ENCODE data around the gene ZNF816.
"Not testable (repeated sequence)": the region's sequence is repeated elsewhere in the genome, so short reads cannot be mapped to it uniquely, and the experiment has no call there.

The ZNF816 gene

DNA sequence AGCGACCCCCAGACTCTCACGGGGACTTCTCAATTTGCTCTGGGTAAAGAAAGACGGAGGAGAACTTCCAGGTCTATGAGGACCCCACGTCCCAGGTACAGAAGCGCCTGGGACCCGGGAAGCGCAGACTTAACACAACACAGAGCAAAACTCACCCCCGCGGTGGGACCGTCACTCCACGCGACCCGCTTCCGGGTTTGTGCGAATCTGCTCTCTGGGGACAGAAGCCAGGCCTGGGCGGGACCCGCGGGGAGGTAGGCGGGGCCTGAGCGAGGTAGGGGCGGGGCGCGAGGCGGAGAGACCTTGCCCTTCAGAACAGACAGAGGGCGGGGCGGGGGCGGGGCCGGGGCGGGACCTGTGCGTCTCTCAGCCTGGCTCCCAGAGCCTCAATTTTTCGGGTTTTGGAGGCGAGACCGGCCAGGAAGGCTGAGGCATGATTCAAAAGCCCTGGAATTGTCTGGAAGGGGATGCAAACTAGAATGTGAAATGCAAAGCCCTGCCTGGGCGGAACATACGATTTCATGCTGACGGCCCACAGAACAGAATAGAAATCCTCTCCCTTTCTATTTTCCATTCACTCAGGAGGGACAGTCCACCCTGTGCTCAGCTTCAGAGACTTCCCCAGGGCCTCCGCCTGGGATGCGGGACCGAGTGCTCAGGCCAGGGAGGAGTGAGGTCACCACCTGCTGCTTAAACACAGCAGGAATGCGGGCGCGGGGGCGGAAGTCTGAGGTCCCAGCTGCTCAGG is 20.1 kb downstream of the ZNF816 start:
- no peaks in the 10 kb centered on the region for H3K27me3 ChIP-seq (replicated peaks; ENCODE audit: control insufficient read depth, insufficient read depth, low read length)
- peak overlapping the region; percentile 98 for H3K4me3 ChIP-seq (ENCODE audit: low read length)
- peaks cover 9% of the 10 kb centered on the region for H3K4me1 ChIP-seq (ENCODE audit: control insufficient read depth, insufficient read depth, low read length)

DNA sequence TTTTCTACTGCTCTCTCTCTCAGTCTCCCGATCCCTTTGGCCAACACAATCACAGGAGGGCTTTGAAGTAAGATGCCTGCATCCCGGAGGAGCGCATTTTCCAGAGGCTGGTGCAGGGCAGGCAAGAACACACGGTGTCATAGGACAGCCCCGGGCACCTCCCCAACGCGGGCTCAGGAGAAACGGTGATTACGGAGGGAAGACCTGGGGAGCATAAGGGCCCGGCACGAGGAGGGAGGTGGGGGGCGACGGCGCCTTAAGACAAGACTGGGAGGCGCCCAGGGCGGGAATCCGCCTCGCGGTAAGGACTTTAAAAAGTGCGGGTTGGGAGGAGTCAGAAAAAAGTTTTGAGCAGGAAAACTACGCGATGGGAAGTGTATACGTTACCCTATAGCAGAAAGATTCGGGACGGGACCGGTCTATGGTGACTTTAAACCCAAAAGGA is 20.7 kb downstream of the ZNF816 start:
- Histone ChIP-seq H3K4me1 (ENCODE audit: control insufficient read depth, insufficient read depth, low read length) (peaks cover 9% of the 10 kb centered on the region), H3K27me3 (replicated peaks; ENCODE audit: control insufficient read depth, insufficient read depth, low read length) (no peaks in the 10 kb centered on the region), H3K9ac (ENCODE audit: low read length) (peak overlapping the region; percentile 93), H3K9me3 (ENCODE audit: control insufficient read depth, low read length) (peaks cover 5% of the 10 kb centered on the region), H3K36me3 (ENCODE audit: control insufficient read depth, insufficient read depth, low read length, severe bottlenecking) (no peaks in the 10 kb centered on the region), H3K4me3 (ENCODE audit: low read length) (peak overlapping the region; percentile 98)
- peak; percentile 65 for DNase-seq (ENCODE audit: low read depth)

More for the DNA sequence above, 20.1 kb downstream of the ZNF816 start:
- peak; percentile 94 for DNase-seq (ENCODE audit: low read depth)
- Histone ChIP-seq H3K9me3 (ENCODE audit: control insufficient read depth, low read length) (peaks cover 10% of the 10 kb centered on the region), H3K36me3 (ENCODE audit: control insufficient read depth, insufficient read depth, low read length, severe bottlenecking) (no peaks in the 10 kb centered on the region), H3K9ac (ENCODE audit: low read length) (peak overlapping the region; percentile 93)

GRCh38 chr19:52941523-52941922 is 21.2 kb downstream of the ZNF816 start:
- not testable (repeated sequence) for H3K36me3 ChIP-seq (ENCODE audit: control insufficient read depth, insufficient read depth, low read length, severe bottlenecking); DNase-seq (ENCODE audit: low read depth)

GRCh38 chr19:52940905-52941304 is 21.8 kb downstream of the ZNF816 start:
- DNase-seq (ENCODE audit: low read depth); H3K9me3 ChIP-seq (ENCODE audit: control insufficient read depth, low read length); H3K4me1 ChIP-seq (ENCODE audit: control insufficient read depth, insufficient read depth, low read length); H3K36me3 ChIP-seq (ENCODE audit: control insufficient read depth, insufficient read depth, low read length, severe bottlenecking); H3K9ac ChIP-seq (ENCODE audit: low read length); H3K27me3 ChIP-seq (replicated peaks; ENCODE audit: control insufficient read depth, insufficient read depth, low read length); H3K4me3 ChIP-seq (ENCODE audit: low read length): not testable (repeated sequence)

More at GRCh38 chr19:52941523-52941922, 21.2 kb downstream of the ZNF816 start:
- not testable (repeated sequence) for H3K27me3 ChIP-seq (replicated peaks; ENCODE audit: control insufficient read depth, insufficient read depth, low read length); H3K9me3 ChIP-seq (ENCODE audit: control insufficient read depth, low read length); H3K4me1 ChIP-seq (ENCODE audit: control insufficient read depth, insufficient read depth, low read length)
- peak overlapping the region; percentile 98 for H3K4me3 ChIP-seq (ENCODE audit: low read length)
- peak overlapping the region; percentile 93 for H3K9ac ChIP-seq (ENCODE audit: low read length)

GRCh38 chr19:52938761-52939160 is 23.9 kb downstream of the ZNF816 start:
- H3K4me1 ChIP-seq (ENCODE audit: control insufficient read depth, insufficient read depth, low read length), result peaks cover 9% of the 10 kb centered on the region
- DNase-seq (ENCODE audit: low read depth), result no peak
- no peaks in the 10 kb centered on the region for H3K36me3 ChIP-seq (ENCODE audit: control insufficient read depth, insufficient read depth, low read length, severe bottlenecking)
- H3K9ac ChIP-seq (ENCODE audit: low read length), result no peak overlapping the region
- no peaks in the 10 kb centered on the region for H3K27me3 ChIP-seq (replicated peaks; ENCODE audit: control insufficient read depth, insufficient read depth, low read length)
- H3K4me3 ChIP-seq (ENCODE audit: low read length), result no peak overlapping the region
- no peaks in the 10 kb centered on the region for H3K9me3 ChIP-seq (ENCODE audit: control insufficient read depth, low read length)

DNA sequence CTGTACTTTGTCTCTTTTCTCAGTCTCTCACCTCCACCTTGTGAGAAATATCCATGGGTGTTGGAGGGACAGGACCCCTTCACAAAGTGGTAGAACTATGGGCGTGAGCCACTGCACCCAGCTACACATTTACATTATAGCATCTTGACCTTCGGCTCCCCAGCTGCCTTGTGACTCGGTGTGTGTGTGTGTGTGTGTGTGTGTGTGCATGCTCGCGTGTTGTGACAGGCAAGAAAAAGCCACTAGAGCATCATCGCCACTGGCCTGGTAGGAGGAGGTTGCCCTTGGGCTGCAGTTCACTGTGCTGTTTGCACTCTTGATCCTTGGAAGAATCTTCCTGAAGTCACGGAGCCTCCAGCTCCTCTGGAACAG is 25.7 kb downstream of the ZNF816 start:
- DNase-seq (ENCODE audit: low read depth), result no peak
- H3K4me1 ChIP-seq (ENCODE audit: control insufficient read depth, insufficient read depth, low read length), result peaks cover 6% of the 10 kb centered on the region
- no peaks in the 10 kb centered on the region for H3K36me3 ChIP-seq (ENCODE audit: control insufficient read depth, insufficient read depth, low read length, severe bottlenecking)
- H3K27me3 ChIP-seq (replicated peaks; ENCODE audit: control insufficient read depth, insufficient read depth, low read length), result no peaks in the 10 kb centered on the region
- H3K9ac ChIP-seq (ENCODE audit: low read length), result no peak overlapping the region
- H3K9me3 ChIP-seq (ENCODE audit: control insufficient read depth, low read length), result no peaks in the 10 kb centered on the region
- no peak overlapping the region for H3K4me3 ChIP-seq (ENCODE audit: low read length)

- Histone ChIP-seq H3K4me3 (ENCODE audit: low read length) (no peak overlapping the region), H3K9ac (ENCODE audit: low read length) (no peak overlapping the region), H3K9me3 (ENCODE audit: control insufficient read depth, low read length) (no peaks in the 10 kb centered on the region), H3K27me3 (replicated peaks; ENCODE audit: control insufficient read depth, insufficient read depth, low read length) (no peaks in the 10 kb centered on the region), H3K4me1 (ENCODE audit: control insufficient read depth, insufficient read depth, low read length) (peaks cover 6% of the 10 kb centered on the region), H3K36me3 (ENCODE audit: control insufficient read depth, insufficient read depth, low read length, severe bottlenecking) (no peaks in the 10 kb centered on the region)
- DNase-seq (ENCODE audit: low read depth), result no peak
Observed at GRCh38 chr19:52936151-52936953, 26.3 kb downstream of the ZNF816 start.

DNA sequence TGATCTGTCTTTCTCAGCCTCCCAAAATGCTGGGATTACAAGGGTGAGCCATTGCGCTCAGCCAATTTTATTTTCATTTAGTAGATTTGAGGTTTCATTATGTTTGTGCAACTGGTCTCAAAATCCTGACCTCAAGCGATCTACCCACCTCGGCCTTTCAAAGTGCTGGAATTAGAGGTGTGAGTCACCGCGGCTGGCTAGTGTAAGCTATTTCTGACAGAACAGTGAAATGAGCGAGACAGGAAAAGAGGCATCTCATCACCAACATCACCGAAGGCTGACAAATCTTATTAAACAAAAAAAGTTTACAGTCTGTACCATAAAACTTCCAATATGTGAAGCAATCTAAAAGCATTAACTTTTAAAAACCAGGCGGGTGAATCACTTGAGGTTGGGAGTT is 27.2 kb downstream of the ZNF816 start:
- Histone ChIP-seq H3K27me3 (replicated peaks; ENCODE audit: control insufficient read depth, insufficient read depth, low read length) (no peaks in the 10 kb centered on the region), H3K9ac (ENCODE audit: low read length) (no peak overlapping the region), H3K4me3 (ENCODE audit: low read length) (no peak overlapping the region), H3K36me3 (ENCODE audit: control insufficient read depth, insufficient read depth, low read length, severe bottlenecking) (no peaks in the 10 kb centered on the region), H3K9me3 (ENCODE audit: control insufficient read depth, low read length) (no peaks in the 10 kb centered on the region), H3K4me1 (ENCODE audit: control insufficient read depth, insufficient read depth, low read length) (peaks cover 6% of the 10 kb centered on the region)
- no peak for DNase-seq (ENCODE audit: low read depth)

DNA sequence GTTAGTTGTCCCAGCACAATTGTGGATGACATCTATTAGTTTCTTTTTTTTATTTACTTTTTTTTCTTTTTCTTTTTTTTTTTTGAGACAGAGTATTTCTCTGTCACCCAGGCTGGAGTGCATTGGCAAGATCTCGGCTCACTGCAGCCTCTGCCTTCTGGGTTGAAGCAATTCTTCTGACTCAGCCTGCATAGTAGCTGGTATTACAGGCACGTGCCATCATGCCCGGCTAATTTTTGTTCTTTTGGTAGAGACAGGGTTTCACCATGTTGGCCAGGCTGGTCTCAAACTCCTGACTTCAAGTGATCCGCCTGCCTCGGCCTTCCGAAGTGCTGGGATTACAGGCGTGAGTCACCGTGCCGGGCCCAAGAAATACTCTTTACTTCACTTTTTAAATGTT is 38.0 kb downstream of the ZNF816 start:
- H3K4me3 ChIP-seq (ENCODE audit: low read length); DNase-seq (ENCODE audit: low read depth); H3K9me3 ChIP-seq (ENCODE audit: control insufficient read depth, low read length); H3K27me3 ChIP-seq (replicated peaks; ENCODE audit: control insufficient read depth, insufficient read depth, low read length); H3K9ac ChIP-seq (ENCODE audit: low read length); H3K4me1 ChIP-seq (ENCODE audit: control insufficient read depth, insufficient read depth, low read length): not testable (repeated sequence)
- peaks cover 13% of the 10 kb centered on the region for H3K36me3 ChIP-seq (ENCODE audit: control insufficient read depth, insufficient read depth, low read length, severe bottlenecking)

GRCh38 chr19:52923778-52924593 is 38.7 kb downstream of the ZNF816 start:
- Histone ChIP-seq H3K9me3 (ENCODE audit: control insufficient read depth, low read length) (no peaks in the 10 kb centered on the region), H3K27me3 (replicated peaks; ENCODE audit: control insufficient read depth, insufficient read depth, low read length) (no peaks in the 10 kb centered on the region), H3K36me3 (ENCODE audit: control insufficient read depth, insufficient read depth, low read length, severe bottlenecking) (peaks cover 8% of the 10 kb centered on the region), H3K9ac (ENCODE audit: low read length) (peak overlapping the region; percentile 73), H3K4me1 (ENCODE audit: control insufficient read depth, insufficient read depth, low read length) (peaks cover 5% of the 10 kb centered on the region), H3K4me3 (ENCODE audit: low read length) (peak overlapping the region; percentile 91)
- peak; percentile 21 for DNase-seq (ENCODE audit: low read depth)
